AG04450 (cell line): ENCODE data around the gene RTKN. TPM values are rescaled to one million over a fixed set of nuclear protein-coding genes. Genes with fewer than 3 reads are reported as not detected.

Experiments
- CTCF ChIA-PET: fragments of 300-600, 350-600 bp; formaldehyde crosslinking; extraction: SDS; loops from one replicate; lab custom pipeline; 2022; ENCODE audit warnings: antibody characterized with exemption, inconsistent platforms; lab: Charles Lee
- POLR2A ChIA-PET: fragments of 350-600 bp; formaldehyde crosslinking; extraction: SDS; loops from one replicate; lab custom pipeline; 2021; ENCODE audit warnings: antibody characterized with exemption, inconsistent platforms; lab: Yijun Ruan, JAX
- DNase-seq: peaks from one replicate; pipeline ENCODE4 v3.0.0-alpha.2; 2011; ENCODE audit warnings: low read depth, low spot score
- H3K27ac ChIP-seq: one replicate; pipeline ENCODE4 v1.5.1; 2012; ENCODE audit warnings: low read depth, low read length, control low read depth
- H3K27me3 ChIP-seq: one replicate; pipeline ENCODE4 v1.6.0; 2012; ENCODE audit warnings: low read length; ENCODE audit not compliant: control insufficient read depth, insufficient read depth
- H3K4me3 ChIP-seq: 2 replicates; pipeline ENCODE4 v1.5.1; 2011; ENCODE audit warnings: mild to moderate bottlenecking, low read depth, low read length, control low read depth
- H3K9me3 ChIP-seq: 2 replicates; pipeline ENCODE4 v1.5.1; 2012; ENCODE audit warnings: low read length; ENCODE audit not compliant: control insufficient read depth, insufficient read depth
- CTCF ChIP-seq: IDR thresholded peaks from 2 replicates; pipeline ENCODE4 v1.5.1; 2011; ENCODE audit warnings: low read depth, low read length, control low read depth, inconsistent platforms
- polyA plus RNA-seq: library from polyadenylated mRNA; depleted of rRNA; stranded (reverse); fragments of >200 nt; gene quantifications from 2 replicates; pipeline ENCODE4 v1.2.3, GENCODE V29; 2011

The RTKN gene
- polyA plus RNA-seq, 1 experiment = 12.7 TPM

DNA sequence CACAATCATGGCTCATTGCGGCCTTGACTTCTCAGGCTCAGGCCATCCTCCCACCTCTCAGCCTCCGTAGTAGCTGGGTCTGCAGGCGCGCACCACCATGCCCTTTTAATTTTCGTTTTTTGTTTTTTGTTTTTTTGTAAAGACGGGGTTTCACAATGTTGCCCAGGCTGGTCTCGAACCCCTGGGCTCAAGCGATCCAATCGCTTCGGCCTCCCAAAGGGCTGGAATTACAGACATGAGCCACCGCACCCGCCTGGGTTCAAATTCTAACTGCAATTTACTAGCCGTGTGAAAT lies 49.3 kb downstream of the RTKN start:
- H3K4me3 ChIP-seq = no peak overlapping the region
- H3K27ac ChIP-seq = no peak overlapping the region
- ChIA-PET CTCF (interaction anchor here (0.7 to 3.0 kb wide), 14 partner anchors 9 to 192 kb away, joined by 3 to 36 read pairs (median 4); partner anchors contain the start of genes SLC4A5 and WBP1), POLR2A (interaction anchor here (0.7 to 1.9 kb wide), 6 partner anchors 9 to 564 kb away, joined by 3 to 7 read pairs (median 4); partner anchors contain the start of genes DCTN1, MTHFD2, PCGF1 and STAMBP)
- DNase-seq = no peak
- no peaks in the 10 kb centered on the region for H3K9me3 ChIP-seq
- no peak for TF ChIP-seq CTCF
- H3K27me3 ChIP-seq = no peaks in the 10 kb centered on the region

DNA sequence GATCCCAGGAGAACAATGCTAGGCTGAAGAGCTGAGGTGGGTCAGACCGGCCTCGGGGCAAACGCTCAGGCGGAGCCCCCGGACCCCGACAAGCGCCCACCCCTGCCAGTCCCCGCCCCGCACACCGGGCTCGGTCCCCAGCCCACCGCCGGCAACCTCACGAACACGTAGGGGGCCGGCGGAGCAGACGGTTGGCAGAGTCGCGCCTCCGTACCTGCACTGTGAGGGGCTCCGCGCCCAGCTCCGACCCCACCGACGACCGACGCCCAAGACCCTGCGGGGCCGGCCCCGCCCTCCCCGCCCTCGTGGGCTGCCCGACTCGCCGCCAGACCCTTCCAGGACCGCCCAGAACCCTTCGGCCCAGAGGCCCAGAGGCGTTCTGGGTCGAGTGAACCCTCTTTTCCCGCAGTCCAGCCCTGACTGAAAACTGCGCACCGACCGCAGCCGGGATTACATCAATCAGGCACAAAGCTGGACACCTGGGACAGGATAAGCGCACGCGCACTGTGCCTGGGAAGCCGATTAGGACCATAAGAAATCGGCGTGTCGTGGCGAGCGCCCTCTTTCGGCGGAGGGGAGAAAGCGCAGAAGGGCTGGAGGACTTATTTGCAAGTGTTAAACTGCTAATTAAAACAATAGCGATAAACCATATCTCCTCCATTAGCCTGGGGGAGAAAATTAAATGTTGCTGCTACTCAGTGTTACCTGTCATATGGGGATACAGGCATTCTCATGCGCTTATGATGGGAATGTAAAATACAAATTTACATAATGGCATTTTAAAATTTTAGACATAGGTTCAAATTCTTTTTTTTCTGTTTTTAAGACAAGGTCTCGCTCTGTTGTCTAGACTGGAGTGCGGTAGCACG lies 49.9 kb downstream of the RTKN start:
- H3K27me3 ChIP-seq = no peaks in the 10 kb centered on the region
- peak; percentile 72 for DNase-seq
- peak; percentile 98 for TF ChIP-seq CTCF
- H3K27ac ChIP-seq = peak overlapping the region; percentile 78
- POLR2A ChIA-PET = interaction anchor here (0.5 to 1.9 kb wide), 11 partner anchors 9 to 563 kb away, joined by 3 to 7 read pairs (median 4); partner anchors contain the start of genes DCTN1, MOB1A, MTHFD2 and PCGF1
- H3K9me3 ChIP-seq = no peaks in the 10 kb centered on the region
- H3K4me3 ChIP-seq = peak overlapping the region; percentile 92
- CTCF ChIA-PET = interaction anchor here (0.5 to 3.0 kb wide), 22 partner anchors 9 to 299 kb away, joined by 3 to 36 read pairs (median 4); partner anchors contain the start of gene INO80B

- ChIA-PET POLR2A (interaction anchor here (0.5 to 1.9 kb wide), 9 partner anchors 8 to 213 kb away, joined by 3 to 7 read pairs (median 4); partner anchors contain the start of genes C2orf81, DCTN1, MOB1A and MTHFD2), CTCF (interaction anchor here (0.5 to 3.0 kb wide), 20 partner anchors 9 to 300 kb away, joined by 3 to 36 read pairs (median 4); partner anchors contain the start of gene INO80B)
- Histone ChIP-seq H3K27me3 (no peaks in the 10 kb centered on the region), H3K27ac (no peak overlapping the region), H3K9me3 (no peaks in the 10 kb centered on the region), H3K4me3 (peak overlapping the region; percentile 92)
- no peak for TF ChIP-seq CTCF
- no peak for DNase-seq
Observed at GRCh38 chr2:74391209-74391579, 50.5 kb downstream of the RTKN start.

- Histone ChIP-seq H3K27ac (no peak overlapping the region), H3K27me3 (no peaks in the 10 kb centered on the region), H3K9me3 (no peaks in the 10 kb centered on the region), H3K4me3 (peak overlapping the region; percentile 92)
- no peak for DNase-seq
- no peak for TF ChIP-seq CTCF
- POLR2A ChIA-PET = interaction anchor here (0.8 to 1.9 kb wide), 6 partner anchors 8 to 212 kb away, joined by 3 to 7 read pairs (median 4); partner anchors contain the start of genes C2orf81, DCTN1, MOB1A and MTHFD2
- CTCF ChIA-PET = interaction anchor here (0.6 to 3.0 kb wide), 13 partner anchors 8 to 208 kb away, joined by 3 to 36 read pairs (median 9); no protein-coding TSS in a partner anchor
Observed at GRCh38 chr2:74390606-74391005, 51.1 kb downstream of the RTKN start.

GRCh38 chr2:74387346-74387745 lies 54.4 kb downstream of the RTKN start:
- H3K9me3 ChIP-seq = no peaks in the 10 kb centered on the region
- H3K27ac ChIP-seq = no peak overlapping the region
- TF ChIP-seq CTCF = no peak
- ChIA-PET POLR2A (no interaction called here), CTCF (no interaction called here)
- DNase-seq = no peak
- H3K27me3 ChIP-seq = no peaks in the 10 kb centered on the region
- no peak overlapping the region for H3K4me3 ChIP-seq
